ENCODE results near the gene PPIF. TPM values are rescaled to one million over a fixed set of nuclear protein-coding genes. Genes with fewer than 3 reads are reported as not detected.
A peak's percentile ranks its signal among the peaks of the same experiment; 100 is the strongest.

Gene PPIF
- total RNA-seq, 1 donor from 2014 or later: 10.9 TPM

DNA sequence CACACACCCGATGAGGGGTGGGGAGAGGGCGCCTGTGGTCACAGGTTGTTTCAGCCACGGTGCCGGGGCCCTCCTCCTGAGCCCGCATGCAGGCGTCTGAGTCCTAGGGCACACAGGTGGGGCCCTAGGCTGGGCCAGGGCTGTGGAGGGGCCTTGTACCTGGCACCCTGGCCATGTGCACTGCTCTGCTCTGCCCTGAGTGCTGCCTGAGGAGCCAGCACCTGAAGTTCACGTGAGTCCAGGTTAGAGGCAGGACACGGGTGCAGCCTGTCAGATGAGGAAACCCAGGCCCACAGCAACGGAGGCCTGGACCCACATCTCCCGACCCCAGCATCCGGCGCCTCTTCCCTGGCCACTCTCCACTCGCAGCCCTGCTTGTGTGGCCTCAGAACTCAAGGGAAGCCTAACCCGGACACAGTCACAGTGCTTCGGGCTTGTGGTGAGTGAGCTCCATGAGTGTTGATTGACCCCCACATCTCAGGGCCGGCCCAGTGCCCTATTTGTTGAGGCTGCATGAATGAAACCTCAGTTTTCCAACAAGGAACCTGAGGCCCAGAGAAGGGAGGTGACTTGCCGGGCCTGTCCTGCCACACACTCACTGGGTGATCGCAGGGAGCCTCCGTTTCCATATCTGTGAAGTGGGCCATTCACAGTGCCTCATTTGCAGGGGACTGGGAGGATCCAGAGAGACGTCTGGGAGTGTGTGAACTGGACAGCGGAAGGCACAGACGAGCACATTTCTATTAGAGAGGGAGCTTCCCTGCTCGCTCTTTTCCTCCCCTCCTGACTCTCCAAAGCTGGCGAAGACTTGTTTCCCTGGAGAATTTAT, 39.6 kb downstream of the PPIF start:
- no peak for DNase-seq (ENCODE audit: low read depth in 2 of 2)

DNA sequence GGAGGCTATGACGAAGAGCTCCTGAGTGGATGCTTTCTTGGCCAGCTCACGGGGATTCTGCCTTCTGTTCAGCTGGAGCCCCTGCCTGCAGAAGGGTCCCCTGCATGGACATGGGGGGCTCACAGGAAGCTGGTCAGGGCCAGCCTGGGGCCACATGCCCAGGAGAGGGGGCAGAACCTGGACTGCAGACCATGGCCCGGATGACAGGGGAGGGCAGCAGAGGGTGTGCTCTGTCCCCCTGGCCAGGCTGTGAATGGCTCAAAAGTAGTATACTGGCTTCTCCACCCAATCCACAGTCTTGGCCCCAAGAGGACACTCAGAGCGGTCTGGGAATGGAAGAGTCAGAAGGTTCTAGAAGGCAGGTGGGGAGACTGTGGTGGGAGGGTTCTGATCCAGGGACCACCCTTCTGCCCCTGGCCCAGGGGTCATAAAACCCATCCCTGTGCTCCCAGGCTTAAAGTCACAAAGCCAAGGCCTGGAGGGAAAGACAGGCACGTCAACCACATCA, 40.3 kb downstream of the PPIF start:
- no peak for DNase-seq (ENCODE audit: low read depth in 2 of 2)

DNA sequence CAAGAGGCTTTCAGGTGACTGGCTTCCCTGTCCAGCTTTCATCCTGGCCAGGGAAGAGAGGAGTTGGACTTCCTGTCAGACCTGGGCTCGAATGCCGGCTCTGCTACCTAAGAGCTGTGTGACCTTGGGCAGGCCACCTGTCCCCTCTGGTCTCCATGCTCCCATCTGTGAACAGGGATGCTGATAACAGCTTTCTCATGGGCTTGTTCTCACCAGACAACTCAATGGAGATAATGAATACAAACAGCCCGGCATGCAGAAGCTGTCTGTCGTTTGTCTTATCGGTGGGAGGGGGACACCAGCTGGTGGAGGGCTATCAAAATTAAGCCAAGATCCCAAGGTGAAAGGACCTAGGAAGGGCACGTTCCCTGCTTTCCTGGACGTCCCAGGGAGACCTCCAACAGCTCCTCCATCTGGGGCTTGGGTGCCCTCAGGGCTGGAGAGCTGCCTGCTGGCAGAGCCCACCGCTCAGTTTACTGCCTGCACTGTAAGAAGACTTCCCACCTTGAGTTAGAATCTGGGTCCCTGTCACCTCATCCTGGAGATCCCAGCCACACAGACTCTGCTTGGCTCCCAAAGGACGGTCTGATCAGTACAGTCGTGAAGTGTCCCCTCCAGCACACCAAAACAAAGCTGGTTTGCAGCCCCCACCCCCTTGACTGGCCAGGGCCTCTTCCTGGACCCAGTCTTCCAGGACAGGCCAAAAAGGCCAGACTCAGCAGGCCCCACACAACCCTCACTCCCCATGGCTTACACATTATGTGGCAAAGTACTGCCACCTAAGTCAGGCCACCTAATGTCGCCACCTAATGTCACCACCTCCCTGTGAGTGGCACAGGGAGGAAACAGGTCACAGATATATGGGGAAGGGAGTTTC, 40.9 kb downstream of the PPIF start:
- DNase-seq (ENCODE audit: low read depth in 2 of 2): no peak

DNA sequence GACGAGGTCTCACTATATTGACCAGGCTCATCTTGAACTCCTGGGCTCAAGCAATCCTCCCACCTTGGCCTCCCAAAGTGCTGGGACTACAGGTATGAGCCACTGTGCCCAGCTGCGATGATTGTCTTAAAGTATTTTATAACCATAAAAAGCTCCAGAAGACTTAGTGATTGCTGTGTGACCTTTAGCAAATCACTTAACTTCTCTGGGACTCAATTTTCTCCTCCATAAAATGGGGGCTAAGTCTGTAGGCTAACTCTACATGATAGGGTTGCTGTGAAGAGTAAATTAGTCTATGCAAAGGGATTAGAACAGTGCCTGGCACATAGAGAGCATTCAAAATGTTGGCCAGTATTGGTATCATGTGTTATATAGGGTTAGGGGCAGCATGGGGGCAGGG, 42.8 kb downstream of the PPIF start:
- no peak for DNase-seq (ENCODE audit: low read depth in 2 of 2)

DNA sequence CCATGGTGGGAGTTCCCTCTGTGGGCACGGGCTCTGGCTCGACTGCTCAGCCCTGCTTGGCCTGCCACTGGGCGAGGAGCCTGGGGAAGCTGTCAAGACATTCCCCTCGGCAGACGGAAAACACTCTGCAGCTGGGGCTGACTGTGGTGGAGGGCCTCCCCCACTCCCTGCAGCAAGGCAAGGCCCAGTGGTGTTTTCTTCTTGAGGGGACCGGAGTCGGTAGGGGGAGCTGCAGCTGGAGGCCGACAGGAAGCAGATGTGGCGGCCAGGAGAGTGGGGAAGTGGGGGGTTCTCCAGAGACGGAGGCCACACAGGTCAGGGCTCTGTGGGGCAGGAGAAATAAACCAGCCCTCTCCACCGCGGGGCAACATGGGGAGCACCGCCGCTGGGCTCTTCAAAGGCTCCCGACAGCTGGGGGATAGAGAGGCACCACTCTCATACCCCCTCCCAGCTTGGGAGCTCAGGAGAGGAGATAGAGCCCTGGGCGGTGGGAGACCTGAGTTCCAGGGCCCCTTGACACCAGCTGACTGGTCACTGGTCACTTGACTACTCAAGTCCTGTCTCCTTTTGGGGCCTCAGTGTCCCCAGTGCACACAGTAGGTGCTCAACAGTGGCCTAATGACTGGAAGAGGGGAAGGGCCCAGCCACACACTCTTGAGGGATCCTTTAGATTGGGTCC, 43.4 kb downstream of the PPIF start:
- no peak for DNase-seq (ENCODE audit: low read depth in 2 of 2)

DNA sequence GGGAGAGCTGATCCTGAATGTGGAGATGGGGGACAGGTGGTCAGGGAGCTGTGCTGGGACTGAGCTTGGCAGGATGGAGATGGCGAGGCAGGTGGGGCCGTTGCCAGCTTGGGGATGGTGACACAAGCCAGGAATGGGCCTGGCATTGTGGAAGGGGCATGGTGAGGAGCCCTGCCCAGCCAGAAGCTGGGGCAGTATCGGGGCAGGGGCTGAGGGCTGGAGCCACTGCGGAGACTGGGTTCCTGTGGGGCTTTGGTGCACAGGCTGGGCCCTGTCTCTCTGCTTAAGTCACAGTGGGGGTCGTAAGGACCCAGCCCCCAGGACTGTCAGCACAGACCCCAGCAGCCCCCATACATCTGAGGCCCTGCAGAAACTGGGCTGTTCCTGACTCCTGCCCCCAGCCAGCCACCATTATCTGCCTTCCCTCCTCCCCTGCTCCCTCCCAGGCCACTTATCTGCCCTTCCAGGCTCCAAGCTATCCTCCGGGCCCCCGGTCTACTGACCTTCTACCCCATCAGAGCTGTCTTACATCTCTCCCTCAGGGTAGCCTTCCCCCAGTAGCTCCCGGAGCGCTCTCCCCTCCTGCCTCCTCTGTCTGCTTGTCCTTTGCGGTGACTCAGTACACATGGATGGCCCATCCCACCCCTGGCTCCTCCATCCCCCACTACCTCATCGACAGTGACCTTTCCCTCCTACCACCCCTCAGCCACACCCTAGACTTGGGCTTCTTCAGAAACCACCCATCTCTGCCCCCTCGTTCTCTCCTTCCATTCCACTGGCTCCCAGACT, 44.2 kb downstream of the PPIF start:
- no peak for DNase-seq (ENCODE audit: low read depth in 2 of 2)

DNA sequence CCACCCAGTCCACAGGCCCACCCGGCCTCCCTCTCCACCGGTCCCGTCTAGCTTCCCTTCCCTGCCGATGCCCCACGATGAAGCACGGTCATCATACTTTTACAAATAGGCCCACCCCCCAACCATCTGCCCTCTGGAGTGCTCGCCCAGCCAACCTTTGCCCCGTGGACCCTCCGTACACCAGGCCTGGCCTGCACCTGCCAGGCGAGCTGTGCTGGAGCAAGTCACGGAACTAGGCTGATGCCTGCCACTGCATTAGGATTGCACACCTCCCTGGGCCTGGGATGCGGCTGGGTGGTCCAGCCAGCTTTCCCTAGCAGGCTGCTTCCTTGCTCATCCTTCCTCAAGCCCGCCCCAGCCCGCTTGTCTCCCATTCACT, 44.7 kb downstream of the PPIF start:
- no peak for DNase-seq (ENCODE audit: low read depth in 2 of 2)

DNA sequence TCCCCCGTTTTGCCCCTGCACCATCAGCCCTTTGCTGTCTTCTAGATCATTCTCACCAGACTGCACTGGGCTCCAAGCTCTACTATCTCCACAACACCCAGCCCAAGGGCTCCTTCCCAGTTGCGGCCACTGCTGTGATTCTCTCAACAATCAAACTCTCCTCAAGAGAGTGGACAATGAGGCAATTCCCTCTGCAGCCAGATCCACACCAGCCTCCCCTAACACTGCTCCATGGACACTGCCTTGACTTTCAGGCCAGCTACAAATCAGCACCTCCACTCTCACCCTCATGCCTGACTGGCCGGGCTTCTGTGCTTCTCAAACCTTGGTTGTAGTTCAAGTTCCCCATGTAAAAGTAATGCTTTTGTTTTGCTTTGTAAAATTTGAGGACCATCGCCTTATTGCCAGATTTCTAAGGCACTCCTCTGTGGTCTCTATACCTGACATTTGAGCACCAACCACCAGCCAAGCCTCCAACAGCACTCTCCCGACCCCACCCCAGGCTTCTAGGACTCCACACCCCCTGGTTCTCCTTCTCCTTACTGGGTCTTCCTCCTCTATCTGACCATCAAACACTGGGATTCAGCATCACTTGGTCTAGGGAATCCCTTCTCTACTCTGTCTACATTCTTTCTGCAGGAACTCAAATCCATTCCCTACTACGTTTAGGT, 45.4 kb downstream of the PPIF start:
- no peak for DNase-seq (ENCODE audit: low read depth in 2 of 2)

DNA sequence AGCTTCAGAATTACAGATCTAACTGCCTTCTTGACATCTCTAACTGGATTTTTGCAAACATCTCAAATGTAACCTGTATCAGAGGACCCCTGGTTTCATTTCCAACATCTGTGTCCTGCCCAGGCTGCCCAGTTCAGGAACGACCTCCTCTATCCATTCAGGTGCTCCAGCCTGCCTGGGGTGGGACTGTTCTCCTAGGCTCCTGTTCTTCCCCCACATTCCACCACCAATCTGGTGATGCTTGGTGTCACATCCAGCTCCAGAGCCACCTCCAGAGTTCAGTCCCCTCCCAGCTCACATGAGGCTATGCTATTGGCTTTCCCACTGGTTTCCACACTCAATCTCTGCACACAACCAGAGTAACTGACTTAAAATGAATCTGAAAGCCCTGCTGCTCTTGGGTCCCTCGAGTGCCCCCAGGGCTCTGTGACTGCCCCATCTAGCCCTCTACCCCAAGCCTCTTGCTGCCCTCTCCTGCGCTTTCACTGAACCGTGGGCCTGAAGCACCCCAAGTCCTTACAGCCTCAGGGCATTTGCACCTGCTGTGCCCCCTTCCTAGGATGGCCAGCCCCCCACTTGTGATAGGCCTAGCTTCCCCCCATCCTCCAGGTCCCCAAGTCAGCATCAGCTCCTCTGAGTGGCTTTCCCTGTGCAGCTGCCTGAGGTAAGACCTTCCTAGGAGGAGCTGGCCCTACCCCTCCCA, 46.1 kb downstream of the PPIF start:
- DNase-seq (ENCODE audit: low read depth in 2 of 2): no peak

DNA sequence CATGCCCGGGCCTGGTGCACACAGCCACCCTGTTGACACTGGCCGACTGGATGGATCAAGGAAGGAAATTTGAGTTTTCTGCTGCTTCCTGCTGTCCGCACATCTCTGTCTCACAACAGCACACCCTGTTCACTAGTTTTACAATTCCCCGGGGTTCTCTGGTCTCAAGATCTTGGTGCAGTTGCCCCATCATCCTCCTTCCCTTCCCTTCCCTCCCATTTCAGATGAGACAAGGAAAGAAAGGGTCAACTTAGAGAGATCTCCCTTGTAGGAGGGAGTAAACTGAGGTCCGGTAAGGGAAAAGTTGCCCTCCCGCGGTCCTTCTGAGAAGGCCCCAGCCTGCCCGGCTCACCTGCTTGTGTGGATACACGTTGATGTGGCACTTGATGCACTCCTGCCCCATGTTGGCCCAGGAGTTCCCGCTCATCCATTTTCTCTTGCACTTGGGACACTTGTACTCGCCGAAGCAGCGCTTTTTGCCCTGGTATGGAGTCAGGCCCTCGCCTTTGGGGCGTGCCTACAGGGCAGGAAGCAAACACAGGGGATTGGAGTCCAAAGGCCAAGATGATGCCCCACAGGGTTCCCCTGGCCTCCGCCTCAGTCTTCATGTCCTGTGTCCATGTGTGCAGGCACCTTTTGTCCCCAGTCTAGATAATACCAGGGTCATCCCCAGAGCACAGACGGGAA, 46.8 kb downstream of the PPIF start:
- no peak for DNase-seq (ENCODE audit: low read depth in 2 of 2)

DNA sequence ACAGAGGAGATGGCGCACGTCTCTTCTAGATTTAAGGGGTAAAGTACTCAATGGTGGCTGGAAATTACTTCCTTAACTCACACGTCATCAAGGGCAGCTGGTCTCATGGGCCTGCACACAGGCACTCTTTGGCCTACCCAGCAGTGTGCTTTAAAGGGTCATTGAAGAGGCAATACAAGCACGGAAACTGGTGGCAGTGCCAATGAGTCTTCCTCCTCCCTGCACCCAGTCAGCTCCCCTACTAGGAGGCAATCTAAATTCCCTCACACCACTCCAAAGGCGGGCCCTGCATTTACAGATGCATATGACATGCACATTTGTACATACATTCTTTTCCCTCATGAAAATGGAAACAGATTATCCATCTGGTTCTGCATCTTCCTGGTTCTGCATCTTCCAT, 47.4 kb downstream of the PPIF start:
- no peak for DNase-seq (ENCODE audit: low read depth in 2 of 2)

DNA sequence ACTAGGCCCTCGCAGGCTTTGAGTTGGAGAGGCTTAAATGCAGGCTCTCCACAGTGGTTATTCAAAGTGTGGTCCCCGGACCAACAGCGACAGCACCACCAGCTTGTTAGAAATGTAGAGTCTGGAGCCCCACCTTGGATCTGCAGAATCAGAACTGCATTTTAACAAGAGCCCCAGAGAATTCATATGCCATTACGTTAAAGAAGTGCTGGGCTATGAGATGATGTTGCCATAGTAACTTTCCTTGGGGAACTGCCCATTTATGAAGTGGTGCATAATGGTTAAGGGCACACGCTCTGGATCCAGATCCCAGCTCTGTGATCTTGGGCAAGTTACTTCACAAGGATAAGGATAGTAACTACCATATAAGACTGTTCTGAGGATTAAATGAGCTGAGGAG, 49.3 kb downstream of the PPIF start:
- no peak for DNase-seq (ENCODE audit: low read depth in 2 of 2)

DNA sequence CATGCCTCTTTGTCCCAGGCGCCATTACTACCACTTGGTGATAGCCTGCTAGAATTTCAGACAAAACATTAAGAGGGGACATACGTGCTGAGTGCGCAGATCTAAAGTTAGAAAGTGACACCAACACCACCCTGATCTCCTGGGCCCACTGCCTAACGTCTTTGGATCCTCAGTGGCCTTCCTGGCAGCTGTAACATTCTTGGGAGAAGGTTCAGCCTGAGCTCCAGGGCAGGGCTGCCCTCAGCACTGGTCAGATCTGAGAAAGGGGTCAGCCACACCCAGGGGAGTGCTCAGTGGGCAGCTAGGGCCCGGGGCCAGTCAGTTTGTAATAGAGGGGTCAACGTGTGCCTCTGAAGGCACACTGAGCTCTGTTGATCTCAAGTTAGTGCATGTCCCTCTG, 49.8 kb downstream of the PPIF start:
- no peak for DNase-seq (ENCODE audit: low read depth in 2 of 2)

DNA sequence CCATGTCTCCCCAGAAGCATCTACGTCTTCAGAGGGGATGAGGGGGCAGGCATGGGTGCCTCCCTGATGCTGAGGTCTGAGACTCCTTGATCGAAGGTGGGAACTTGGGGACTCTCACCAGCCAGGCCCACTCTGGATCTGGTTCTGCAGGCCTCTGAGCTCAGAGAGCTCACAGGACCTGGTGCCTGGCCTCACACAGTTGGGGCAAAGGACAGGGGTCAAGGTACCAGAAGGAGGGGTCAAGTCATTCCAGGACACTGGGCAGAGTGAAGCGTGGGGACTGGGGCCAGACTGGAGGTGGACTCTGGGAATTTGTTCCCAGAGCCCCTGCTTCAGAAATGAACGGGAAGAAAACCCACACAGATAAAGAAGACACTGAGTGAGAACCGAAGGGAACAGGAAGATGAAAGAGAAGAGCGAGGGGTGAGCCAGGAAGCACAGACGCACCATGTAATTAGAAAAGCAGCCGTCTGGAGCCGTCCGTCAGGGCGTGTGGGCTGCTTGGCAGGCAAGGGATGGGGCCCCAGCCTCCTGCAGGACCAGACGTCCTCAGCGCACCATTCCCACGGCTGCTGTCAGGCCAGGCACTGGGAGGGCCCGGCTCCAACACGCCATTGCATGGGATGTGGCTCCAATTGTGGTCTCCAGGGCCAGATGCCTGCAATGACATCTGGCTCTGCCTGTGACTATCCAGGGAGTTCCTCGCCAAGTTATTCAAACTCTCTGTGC, 50.5 kb downstream of the PPIF start:
- DNase-seq (ENCODE audit: low read depth in 2 of 2): no peak

DNA sequence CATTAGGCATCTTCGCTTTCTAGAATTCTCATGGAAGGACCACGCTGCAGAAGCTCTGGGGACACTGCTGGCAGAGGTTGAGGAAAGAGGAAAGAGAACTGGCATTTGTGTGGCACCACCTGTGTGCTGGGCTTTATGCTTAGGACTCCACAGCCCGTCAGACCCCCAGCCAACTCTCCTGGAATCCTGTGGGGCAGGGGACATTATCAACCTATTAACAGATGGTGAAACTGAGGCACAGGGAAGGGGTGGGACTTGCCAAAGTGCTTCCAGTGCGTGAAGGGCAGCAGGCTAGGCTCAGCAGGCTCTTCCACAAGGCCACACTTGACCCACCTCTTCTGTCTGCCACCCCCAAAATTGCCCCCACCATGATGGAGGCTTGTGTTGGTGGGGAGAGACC, 51.4 kb downstream of the PPIF start:
- no peak for DNase-seq (ENCODE audit: low read depth in 2 of 2)

DNA sequence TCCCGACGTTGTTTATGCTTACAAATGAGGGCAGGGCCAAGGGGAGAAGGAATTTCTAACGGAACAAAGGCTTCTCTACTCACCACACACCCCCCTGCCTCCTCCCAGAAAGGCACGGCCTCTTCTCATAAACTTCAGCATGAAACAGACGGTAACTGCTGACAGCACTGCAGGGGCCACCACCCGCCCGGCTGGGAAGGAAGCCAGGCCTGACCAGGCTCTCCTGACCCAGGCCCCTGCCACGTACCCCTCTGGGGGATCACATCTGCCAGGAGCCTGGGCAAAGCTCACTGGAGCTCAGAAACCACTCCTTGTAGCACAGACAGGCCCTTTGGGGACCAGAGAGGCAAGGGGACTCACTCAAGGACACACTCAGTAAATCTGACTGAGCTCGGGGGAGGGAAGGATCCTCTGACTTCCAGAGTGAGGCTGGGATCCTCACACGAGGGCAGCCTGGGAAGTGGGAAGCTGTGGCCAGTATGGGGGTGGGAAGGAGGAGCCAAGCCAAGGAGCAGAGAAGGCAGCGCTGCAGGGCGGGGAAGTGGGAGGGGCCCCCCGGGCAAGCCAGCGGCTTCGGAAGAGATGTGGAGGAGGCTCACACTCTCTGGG, 52.1 kb downstream of the PPIF start:
- peak in 1 of 2 donors; percentile 76 for DNase-seq (ENCODE audit: low read depth in 2 of 2)

DNA sequence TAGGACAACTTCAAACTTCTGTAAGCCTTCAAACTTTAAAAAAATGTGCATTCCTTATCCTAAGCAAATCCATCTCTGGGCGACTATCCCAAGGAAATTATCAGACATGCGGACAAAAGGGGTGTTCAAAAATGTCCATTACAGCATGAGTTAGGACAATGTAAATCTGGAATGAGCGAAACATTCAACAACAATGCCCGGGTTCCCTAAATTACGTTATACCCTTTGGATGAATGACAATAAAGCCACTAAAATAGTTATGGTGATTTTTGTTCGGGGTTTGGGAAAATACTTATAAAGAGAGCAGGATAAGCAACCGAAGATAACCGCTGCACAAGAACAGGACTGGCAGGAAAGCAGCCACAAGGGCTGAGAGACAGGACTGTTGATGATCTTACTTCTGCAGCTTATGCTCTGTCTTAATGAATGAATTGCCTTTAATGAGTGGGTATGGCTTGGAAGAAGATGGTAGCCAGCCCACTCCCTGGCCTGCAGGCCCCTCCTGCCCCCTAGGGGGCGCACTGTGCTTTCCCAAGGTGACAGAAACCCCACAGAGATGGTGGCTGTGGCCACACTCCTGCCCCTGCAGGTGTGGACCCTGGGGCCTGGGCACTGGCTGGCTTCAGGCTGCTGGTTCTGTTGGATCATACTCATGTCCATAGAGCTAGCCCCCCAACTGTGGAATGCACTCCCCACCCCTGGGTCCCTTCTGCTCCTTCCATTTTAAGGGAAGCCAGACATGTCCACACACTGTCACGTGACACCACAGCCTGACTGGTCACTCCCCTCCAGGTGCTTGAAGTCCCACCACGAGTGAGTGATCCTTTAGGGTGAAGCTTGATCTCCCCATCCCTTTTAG, 53.1 kb downstream of the PPIF start:
- peak; percentile 34 to 64 for DNase-seq (ENCODE audit: low read depth in 2 of 2)
